ENCODE data around the gene CBARP.

GRCh38 chr19:1222394-1222793, 15.4 kb downstream of the CBARP start:
- TF ChIP-seq EP300 (IDR thresholded peaks at IDR 0.05): no peak
- no peak for TF ChIP-seq CTCF (IDR thresholded peaks at IDR 0.05)

Data from ovary (tissue), 3 donors.